RWPE1 (cell line): Measurements from ENCODE around the gene CREB3.

ENCODE experiments used
- CTCF ChIA-PET: fragments of 350-600 bp; sonication (Branson Sonifier 250); formaldehyde crosslinking; extraction: SDS; loops from one replicate; lab custom pipeline; 2021; lab: Yijun Ruan, JAX
- POLR2A ChIA-PET: fragments of 400-600 bp; formaldehyde crosslinking; extraction: SDS; loops from one replicate; lab custom pipeline; 2020; ENCODE audit warnings: antibody characterized with exemption; ENCODE audit not compliant: low non-redundant PET; lab: Yijun Ruan, JAX
- DNase-seq: peaks from one replicate; pipeline ENCODE4 v3.0.0; 2012; ENCODE audit warnings: low spot score
- H3K27ac ChIP-seq: fragments of 450-650 bp; 2 replicates; pipeline ENCODE4 v1.5.1; 2017
- CTCF ChIP-seq: fragments of 450-650 bp; conservative IDR thresholded peaks from 2 replicates; pipeline ENCODE4 v1.5.1; 2017; ENCODE audit warnings: low read depth, mild to moderate bottlenecking

Gene CREB3

GRCh38 chr9:35712762-35713400 is 19.6 kb upstream of the CREB3 start:
- no peak overlapping the region for H3K27ac ChIP-seq
- POLR2A ChIA-PET = no interaction called here
- no peak for DNase-seq
- CTCF ChIA-PET = no interaction called here
- no peak for TF ChIP-seq CTCF

GRCh38 chr9:35713578-35713977 is 18.9 kb upstream of the CREB3 start:
- POLR2A ChIA-PET = no interaction called here
- TF ChIP-seq CTCF = no peak
- CTCF ChIA-PET = interaction anchor here (1.4 kb wide), 1 partner anchor 17 kb away, joined by 6 read pairs; no protein-coding TSS in a partner anchor
- no peak for DNase-seq
- H3K27ac ChIP-seq = no peak overlapping the region

- ChIA-PET CTCF (interaction anchor here (0.5 to 1.4 kb wide), 2 partner anchors 18 to 1018 kb away, joined by 3 to 6 read pairs; no protein-coding TSS in a partner anchor), POLR2A (no interaction called here)
- no peak for TF ChIP-seq CTCF
- H3K27ac ChIP-seq = peak overlapping the region; percentile 4; the same call in 1 of the 2 replicates
- no peak for DNase-seq
These were observed 18.3 kb upstream of the CREB3 start for GRCh38 chr9:35714123-35714522.

GRCh38 chr9:35714579-35715252 is 17.8 kb upstream of the CREB3 start:
- ChIA-PET POLR2A (no interaction called here), CTCF (interaction anchor here (0.5 to 1.4 kb wide), 3 partner anchors 18 to 1017 kb away, joined by 3 to 6 read pairs (median 3); no protein-coding TSS in a partner anchor)
- H3K27ac ChIP-seq = peak overlapping the region; percentile 4; the same call in 1 of the 2 replicates
- DNase-seq = no peak
- no peak for TF ChIP-seq CTCF

GRCh38 chr9:35716230-35716629 is 16.2 kb upstream of the CREB3 start:
- no peak for DNase-seq
- ChIA-PET CTCF (no interaction called here), POLR2A (interaction anchor here (1.1 kb wide), 1 partner anchor 54 kb away, joined by 3 read pairs; no protein-coding TSS in a partner anchor)
- no peak overlapping the region for H3K27ac ChIP-seq
- no peak for TF ChIP-seq CTCF

- H3K27ac ChIP-seq = 0 out of 2 replicates have a peak overlapping the region, but pooled peaks have one; percentile 0
- no peak for TF ChIP-seq CTCF
- ChIA-PET CTCF (no interaction called here), POLR2A (no interaction called here)
- no peak for DNase-seq
These were observed 15.2 kb upstream of the CREB3 start for GRCh38 chr9:35717132-35717870.
